A673 (cell line): Measurements from ENCODE around the gene USP36. TPM values are rescaled to one million over a fixed set of nuclear protein-coding genes. Genes with fewer than 3 reads are reported as not detected.
A peak's percentile ranks its signal among the peaks of the same experiment; 100 is the strongest.

Source experiments
- BruUV-seq: library from RNA; stranded (reverse); fragments of 400-500 nt; replicated peaks from 2 replicates; lab custom pipeline; 2021; lab: Mats Ljungman, UMichigan
- CTCF ChIA-PET: fragments of 300-600 bp; sonication (Branson Sonifier 250); formaldehyde crosslinking; loops from one replicate; lab custom pipeline; 2022; ENCODE audit warnings: antibody characterized with exemption; lab: Charles Lee
- POLR2A ChIA-PET: fragments of 300-600 bp; sonication (Branson Sonifier 250); formaldehyde crosslinking; loops from one replicate; lab custom pipeline; 2022; ENCODE audit warnings: antibody characterized with exemption; ENCODE audit not compliant: low non-redundant PET; lab: Charles Lee
- DNase-seq: peaks from one replicate; pipeline ENCODE4 v3.0.0-alpha.2; 2015; ENCODE audit warnings: low spot score
- H3K27ac ChIP-seq: fragments of 200-600 bp; sonication (generic); 2 replicates; pipeline ENCODE4 v1.5.1; 2016; ENCODE audit warnings: mixed run types, low read depth, mild to moderate bottlenecking, mixed read lengths, antibody characterized with exemption, low read length; ENCODE audit not compliant: poor library complexity, severe bottlenecking
- H3K27me3 ChIP-seq: fragments of 200-600 bp; sonication (generic); replicated peaks from 2 replicates; pipeline ENCODE4 v1.6.1; 2017; ENCODE audit warnings: mixed run types, low read depth, mild to moderate bottlenecking, mixed read lengths, antibody characterized with exemption, low read length; ENCODE audit not compliant: insufficient read depth, poor library complexity
- H3K36me3 ChIP-seq: fragments of 200-600 bp; sonication (generic); 2 replicates; pipeline ENCODE4 v1.6.1; 2016; ENCODE audit warnings: mixed run types, mild to moderate bottlenecking, mixed read lengths, antibody characterized with exemption, low read length; ENCODE audit not compliant: insufficient read depth, poor library complexity, severe bottlenecking
- H3K4me1 ChIP-seq: fragments of 200-600 bp; sonication (generic); 2 replicates; pipeline ENCODE4 v1.6.1; 2017; ENCODE audit warnings: mixed run types, mild to moderate bottlenecking, mixed read lengths, antibody characterized with exemption, low read length; ENCODE audit not compliant: insufficient read depth, poor library complexity, severe bottlenecking
- H3K4me3 ChIP-seq: fragments of 200-600 bp; sonication (generic); 2 replicates; pipeline ENCODE4 v1.5.1; 2016; ENCODE audit warnings: low read depth, mixed run types, mild to moderate bottlenecking, mixed read lengths, low read length; ENCODE audit not compliant: poor library complexity, severe bottlenecking
- H3K9me3 ChIP-seq: fragments of 200-600 bp; sonication (generic); 2 replicates; pipeline ENCODE4 v1.6.1; 2016; ENCODE audit warnings: mixed run types, low read depth, mild to moderate bottlenecking, mixed read lengths, antibody characterized with exemption, low read length; ENCODE audit not compliant: poor library complexity, severe bottlenecking
- CTCF ChIP-seq: fragments of 300-800, 200-600 bp; sonication (generic); conservative IDR thresholded peaks from 2 replicates; pipeline ENCODE4 v1.5.1; 2017; ENCODE audit warnings: low read depth, mild to moderate bottlenecking, antibody characterized with exemption, low read length, moderate library complexity, mixed read lengths
- EZH2 ChIP-seq: fragments of 200-600 bp; sonication (generic); IDR thresholded peaks from 2 replicates; pipeline ENCODE4 v1.6.1; 2017; ENCODE audit warnings: borderline replicate concordance, low read depth, mild to moderate bottlenecking, mixed read lengths, antibody characterized with exemption, low read length; ENCODE audit not compliant: poor library complexity, severe bottlenecking
- intact Hi-C: fragments of 100-400 bp; cut with micrococcal nuclease; formaldehyde crosslinking; loops from one replicate; pipeline ENCODE4 v1.10.0; 2022; ENCODE audit not compliant: unreplicated experiment
- total RNA-seq: library from RNA; stranded (reverse); gene quantifications from 2 replicates; pipeline ENCODE4 v1.2.3, GENCODE V29; 2021

USP36 gene
- total RNA-seq, 1 experiment from 2014 or later = 74.9 TPM

- no peaks in the 10 kb centered on the region for H3K27me3 ChIP-seq
- POLR2A ChIA-PET = no interaction called here
- BruUV-seq = no TSS peak
- no peak overlapping the region for H3K27ac ChIP-seq
- CTCF ChIA-PET = no interaction called here
- no peaks in the 10 kb centered on the region for H3K9me3 ChIP-seq
- peaks cover 11% of the 10 kb centered on the region for H3K4me1 ChIP-seq
- no peak for DNase-seq
- no peaks in the 10 kb centered on the region for H3K36me3 ChIP-seq
- no peak overlapping the region for H3K4me3 ChIP-seq
- TF ChIP-seq EZH2 (no peak), CTCF (no peak)
- intact Hi-C loops = no loop called here
These were observed 34.9 kb upstream of the USP36 start for GRCh38 chr17:78875363-78876093.

- Histone ChIP-seq H3K4me3 (no peak overlapping the region), H3K36me3 (no peaks in the 10 kb centered on the region), H3K27ac (no peak overlapping the region), H3K9me3 (no peaks in the 10 kb centered on the region), H3K27me3 (no peaks in the 10 kb centered on the region), H3K4me1 (peaks cover 11% of the 10 kb centered on the region)
- no peak for TF ChIP-seq CTCF
- intact Hi-C loops = no loop called here
- ChIA-PET CTCF (interaction anchor here (0.9 to 1.2 kb wide), 2 partner anchors 8 to 10 kb away, joined by 4 to 6 read pairs; no protein-coding TSS in a partner anchor), POLR2A (no interaction called here)
- DNase-seq = peak; percentile 35
- no TSS peak for BruUV-seq
These were observed 33.1 kb upstream of the USP36 start for GRCh38 chr17:78873519-78874340.

GRCh38 chr17:78872486-78872885 is 31.9 kb upstream of the USP36 start:
- CTCF ChIA-PET = no interaction called here
- no TSS peak for BruUV-seq

More at GRCh38 chr17:78872486-78872885, 31.9 kb upstream of the USP36 start:
- H3K4me1 ChIP-seq = peaks cover 11% of the 10 kb centered on the region
- H3K36me3 ChIP-seq = no peaks in the 10 kb centered on the region
- no peaks in the 10 kb centered on the region for H3K27me3 ChIP-seq
- H3K27ac ChIP-seq = no peak overlapping the region
- no peak for DNase-seq
- TF ChIP-seq CTCF (no peak), EZH2 (no peak)
- no peaks in the 10 kb centered on the region for H3K9me3 ChIP-seq
- POLR2A ChIA-PET = no interaction called here
- intact Hi-C loops = no loop called here
- H3K4me3 ChIP-seq = no peak overlapping the region
